Liver (tissue), 9 donors: Measurements from ENCODE around the gene MERTK. TPM values are rescaled to one million over a fixed set of nuclear protein-coding genes. Genes with fewer than 3 reads are reported as not detected.

Experiments
- DNase-seq: peaks from one replicate; pipeline ENCODE4 v3.0.0-alpha.2; 2017; ENCODE audit warnings: low spot score
- H3K27ac ChIP-seq, 2 donors: one replicate each; pipeline ENCODE4 v1.7.0; 2013; ENCODE audit warnings: inconsistent platforms in 2 of 2, low read length in 2 of 2, control low read depth in 1 of 2, low read depth in 1 of 2, mild to moderate bottlenecking in 1 of 2
- H3K27me3 ChIP-seq, 4 donors: one replicate each; pipeline versions ENCODE4 v1.6.1 to v1.7.0; 2013; ENCODE audit warnings: low read length in 3 of 4, inconsistent platforms in 1 of 4, mild to moderate bottlenecking in 1 of 4, moderate library complexity in 1 of 4; ENCODE audit not compliant: control insufficient read depth in 4 of 4, insufficient read depth in 4 of 4
- H3K36me3 ChIP-seq, 4 donors: one replicate each; pipeline versions ENCODE4 v1.6.1 to v1.7.0; 2013; ENCODE audit warnings: low read length in 3 of 4, mild to moderate bottlenecking in 3 of 4, low read depth in 1 of 4, moderate library complexity in 1 of 4; ENCODE audit not compliant: control insufficient read depth in 4 of 4, insufficient read depth in 3 of 4
- H3K4me1 ChIP-seq, 4 donors: one replicate each; pipeline versions ENCODE4 v1.6.1 to v1.7.0; 2013; ENCODE audit warnings: low read length in 3 of 4, mild to moderate bottlenecking in 3 of 4, moderate library complexity in 1 of 4; ENCODE audit not compliant: control insufficient read depth in 4 of 4, insufficient read depth in 4 of 4
- H3K4me3 ChIP-seq, 3 donors: one replicate each; pipeline versions ENCODE4 v1.6.1 to v1.7.0; 2013; ENCODE audit warnings: low read length in 3 of 3, control low read depth in 1 of 3, low read depth in 1 of 3, mild to moderate bottlenecking in 1 of 3
- H3K9ac ChIP-seq, 2 donors: one replicate each; pipeline ENCODE4 v1.7.0; 2013; ENCODE audit warnings: low read length in 2 of 2, mild to moderate bottlenecking in 2 of 2, moderate library complexity in 2 of 2, control low read depth in 1 of 2, low read depth in 1 of 2
- H3K9me3 ChIP-seq, 4 donors: one replicate each; pipeline versions ENCODE4 v1.6.1 to v1.7.0; 2013; ENCODE audit warnings: low read length in 3 of 4; ENCODE audit not compliant: control insufficient read depth in 4 of 4
- EGR1 ChIP-seq, 2 donors: IDR thresholded peaks; 2 replicates each; pipeline ENCODE4 v1.6.1; 2016 to 2018; ENCODE audit warnings: antibody characterized with exemption in 2 of 2, low read depth in 2 of 2
- FOXA1 ChIP-seq: IDR thresholded peaks from 2 replicates; pipeline ENCODE4 v1.6.1; 2016; ENCODE audit warnings: antibody characterized with exemption
- FOXA2 ChIP-seq: IDR thresholded peaks from 2 replicates; pipeline ENCODE4 v1.6.1; 2016; ENCODE audit warnings: antibody characterized with exemption
- GABPA ChIP-seq, 2 donors: IDR thresholded peaks in 1 of 2; conservative IDR thresholded peaks in 1 of 2; 2 replicates each; pipeline ENCODE4 v1.6.1; 2016; ENCODE audit warnings: antibody characterized with exemption in 2 of 2, mild to moderate bottlenecking in 1 of 2, moderate library complexity in 1 of 2
- HNF4A ChIP-seq, 2 donors: conservative IDR thresholded peaks; 2 replicates each; pipeline ENCODE4 v1.6.1; 2016; ENCODE audit warnings: antibody characterized with exemption in 2 of 2, mild to moderate bottlenecking in 2 of 2
- HNF4G ChIP-seq: IDR thresholded peaks from 2 replicates; pipeline ENCODE4 v1.6.1; 2016; ENCODE audit warnings: antibody characterized with exemption
- JUND ChIP-seq, 2 donors: IDR thresholded peaks; 2 replicates each; pipeline ENCODE4 v1.6.1; 2016; ENCODE audit warnings: antibody characterized with exemption in 2 of 2
- NR2F2 ChIP-seq: IDR thresholded peaks from 2 replicates; pipeline ENCODE4 v1.6.1; 2016; ENCODE audit warnings: antibody characterized with exemption
- RAD21 ChIP-seq, 2 donors: IDR thresholded peaks; 2 replicates each; pipeline ENCODE4 v1.6.1; 2016; ENCODE audit warnings: antibody characterized with exemption in 2 of 2, mild to moderate bottlenecking in 2 of 2
- RXRA ChIP-seq, 2 donors: IDR thresholded peaks; 2 replicates each; pipeline ENCODE4 v1.6.1; 2017 to 2018; ENCODE audit warnings: antibody characterized with exemption in 2 of 2, mild to moderate bottlenecking in 1 of 2
- SP1 ChIP-seq: IDR thresholded peaks from 2 replicates; pipeline ENCODE4 v1.6.1; 2018; ENCODE audit warnings: antibody characterized with exemption, mild to moderate bottlenecking
- TAF1 ChIP-seq: conservative IDR thresholded peaks from 2 replicates; pipeline ENCODE4 v1.6.1; 2016; ENCODE audit warnings: antibody characterized with exemption, mild to moderate bottlenecking
- YY1 ChIP-seq: IDR thresholded peaks from 2 replicates; pipeline ENCODE4 v1.6.1; 2016; ENCODE audit warnings: antibody characterized with exemption, mild to moderate bottlenecking
- WGBS: extraction: QIAGEN DNeasy Blood & Tissue Kit; methylation state at CpG from one replicate; pipeline ENCODE4 v1.1.7; 2013; 5-methylcytosine and 5-hydroxymethylcytosine counted together
- polyA plus RNA-seq, 2 donors: library from polyadenylated mRNA; stranded (reverse) in 1 of 2; unstranded in 1 of 2; fragments of 200-250 nt in 1 of 2; fragments of >200 nt in 1 of 2; fragmentation: Nextera tagmentation in 1 of 2; extraction: Ambion mirVana in 1 of 2; gene quantifications; one replicate each; pipeline versions ENCODE4 v1.2.1 to v1.2.3, GENCODE V29; 2013 to 2015
- total RNA-seq, 2 donors: library from RNA; depleted of rRNA; stranded (reverse); fragments of >200 nt; gene quantifications; one replicate each; pipeline ENCODE4 v1.2.3, GENCODE V29; 2014
- TF ChIP-seq, protein P1 (sequence below): fragments of 150-350 bp; IDR thresholded peaks from 2 replicates; pipeline ENCODE4 v1.5.1; 2017; ENCODE audit warnings: improper control_type of control experiment, low read depth, low read length; ENCODE audit not compliant: missing input control
- TF ChIP-seq, protein P2 (sequence below): IDR thresholded peaks from 2 replicates; pipeline ENCODE4 v1.6.1; 2016; ENCODE audit warnings: antibody characterized with exemption, mild to moderate bottlenecking
- TF ChIP-seq, protein P3 (sequence below): IDR thresholded peaks from 2 replicates; pipeline ENCODE4 v1.6.1; 2016; ENCODE audit warnings: antibody characterized with exemption
- TF ChIP-seq, protein P4 (sequence below): IDR thresholded peaks from 2 replicates; pipeline ENCODE4 v1.6.1; 2016; ENCODE audit warnings: antibody characterized with exemption
- TF ChIP-seq, protein P5 (sequence below): IDR thresholded peaks from 2 replicates; pipeline ENCODE4 v1.6.1; 2016; ENCODE audit warnings: antibody characterized with exemption
- donor health status: healthy.
- donor health status: healthy.
- donor health status: healthy.
- donor health status: healthy.
- donor health status: healthy.

MERTK gene
- total and polyA plus RNA-seq, 4 donors: 6.3 to 34.1 (median 8.2) TPM

DNA sequence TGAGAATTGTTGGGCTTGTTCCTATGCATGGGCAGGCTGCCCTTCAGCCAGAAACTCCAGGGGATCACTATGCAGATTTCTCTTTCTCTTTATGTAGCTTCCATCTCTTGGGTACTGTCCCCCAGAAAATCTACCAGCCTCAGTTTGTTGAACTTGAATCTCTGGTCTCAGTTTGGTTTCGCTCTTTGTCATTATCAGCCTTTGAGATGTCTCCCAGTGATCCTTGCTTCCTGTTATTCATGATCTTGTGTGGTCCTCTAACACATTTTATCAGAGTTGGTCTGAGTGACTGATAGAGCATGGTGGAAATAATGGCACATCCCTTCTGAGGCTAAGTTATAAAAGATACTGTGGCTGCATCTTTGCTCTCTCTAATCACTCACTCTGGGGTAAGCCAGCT is 164.5 kb downstream of the MERTK start:
- Histone ChIP-seq H3K27ac (no peak overlapping the region), H3K36me3 (peaks cover 2 to 25% (median 9%) of the 10 kb centered on the region in 4 donors), H3K4me1 (no peaks in the 10 kb centered on the region)

More for the DNA sequence above, 164.5 kb downstream of the MERTK start:
- Histone ChIP-seq H3K9ac (no peak overlapping the region), H3K27me3 (no peaks in the 10 kb centered on the region), H3K9me3 (no peaks in the 10 kb centered on the region), H3K4me3 (no peak overlapping the region)
- no peak for DNase-seq
- 92% methylated on average over 1 of the region's 1 CpG for WGBS
- TF ChIP-seq JUND (IDR thresholded peaks at IDR 0.05) (no peak), TAF1 (no peak), FOXA2 (no peak), YY1 (no peak), GABPA (IDR thresholded peaks at IDR 0.05 in 1 of 2, conservative IDR thresholded peaks at IDR 0.05 in 1 of 2) (no peak), RAD21 (IDR thresholded peaks at IDR 0.05) (no peak), RXRA (IDR thresholded peaks at IDR 0.05) (no peak), SP1 (no peak), NR2F2 (no peak), HNF4G (no peak), FOXA1 (no peak), EGR1 (IDR thresholded peaks at IDR 0.05; ENCODE audit: low read depth in 2 of 2) (no peak), HNF4A (conservative IDR thresholded peaks at IDR 0.05) (no peak)
- TF ChIP-seq, protein P1, sequence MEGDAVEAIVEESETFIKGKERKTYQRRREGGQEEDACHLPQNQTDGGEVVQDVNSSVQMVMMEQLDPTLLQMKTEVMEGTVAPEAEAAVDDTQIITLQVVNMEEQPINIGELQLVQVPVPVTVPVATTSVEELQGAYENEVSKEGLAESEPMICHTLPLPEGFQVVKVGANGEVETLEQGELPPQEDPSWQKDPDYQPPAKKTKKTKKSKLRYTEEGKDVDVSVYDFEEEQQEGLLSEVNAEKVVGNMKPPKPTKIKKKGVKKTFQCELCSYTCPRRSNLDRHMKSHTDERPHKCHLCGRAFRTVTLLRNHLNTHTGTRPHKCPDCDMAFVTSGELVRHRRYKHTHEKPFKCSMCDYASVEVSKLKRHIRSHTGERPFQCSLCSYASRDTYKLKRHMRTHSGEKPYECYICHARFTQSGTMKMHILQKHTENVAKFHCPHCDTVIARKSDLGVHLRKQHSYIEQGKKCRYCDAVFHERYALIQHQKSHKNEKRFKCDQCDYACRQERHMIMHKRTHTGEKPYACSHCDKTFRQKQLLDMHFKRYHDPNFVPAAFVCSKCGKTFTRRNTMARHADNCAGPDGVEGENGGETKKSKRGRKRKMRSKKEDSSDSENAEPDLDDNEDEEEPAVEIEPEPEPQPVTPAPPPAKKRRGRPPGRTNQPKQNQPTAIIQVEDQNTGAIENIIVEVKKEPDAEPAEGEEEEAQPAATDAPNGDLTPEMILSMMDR: no peak
- TF ChIP-seq, protein P2, sequence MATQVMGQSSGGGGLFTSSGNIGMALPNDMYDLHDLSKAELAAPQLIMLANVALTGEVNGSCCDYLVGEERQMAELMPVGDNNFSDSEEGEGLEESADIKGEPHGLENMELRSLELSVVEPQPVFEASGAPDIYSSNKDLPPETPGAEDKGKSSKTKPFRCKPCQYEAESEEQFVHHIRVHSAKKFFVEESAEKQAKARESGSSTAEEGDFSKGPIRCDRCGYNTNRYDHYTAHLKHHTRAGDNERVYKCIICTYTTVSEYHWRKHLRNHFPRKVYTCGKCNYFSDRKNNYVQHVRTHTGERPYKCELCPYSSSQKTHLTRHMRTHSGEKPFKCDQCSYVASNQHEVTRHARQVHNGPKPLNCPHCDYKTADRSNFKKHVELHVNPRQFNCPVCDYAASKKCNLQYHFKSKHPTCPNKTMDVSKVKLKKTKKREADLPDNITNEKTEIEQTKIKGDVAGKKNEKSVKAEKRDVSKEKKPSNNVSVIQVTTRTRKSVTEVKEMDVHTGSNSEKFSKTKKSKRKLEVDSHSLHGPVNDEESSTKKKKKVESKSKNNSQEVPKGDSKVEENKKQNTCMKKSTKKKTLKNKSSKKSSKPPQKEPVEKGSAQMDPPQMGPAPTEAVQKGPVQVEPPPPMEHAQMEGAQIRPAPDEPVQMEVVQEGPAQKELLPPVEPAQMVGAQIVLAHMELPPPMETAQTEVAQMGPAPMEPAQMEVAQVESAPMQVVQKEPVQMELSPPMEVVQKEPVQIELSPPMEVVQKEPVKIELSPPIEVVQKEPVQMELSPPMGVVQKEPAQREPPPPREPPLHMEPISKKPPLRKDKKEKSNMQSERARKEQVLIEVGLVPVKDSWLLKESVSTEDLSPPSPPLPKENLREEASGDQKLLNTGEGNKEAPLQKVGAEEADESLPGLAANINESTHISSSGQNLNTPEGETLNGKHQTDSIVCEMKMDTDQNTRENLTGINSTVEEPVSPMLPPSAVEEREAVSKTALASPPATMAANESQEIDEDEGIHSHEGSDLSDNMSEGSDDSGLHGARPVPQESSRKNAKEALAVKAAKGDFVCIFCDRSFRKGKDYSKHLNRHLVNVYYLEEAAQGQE: no peak
- TF ChIP-seq, protein P3, sequence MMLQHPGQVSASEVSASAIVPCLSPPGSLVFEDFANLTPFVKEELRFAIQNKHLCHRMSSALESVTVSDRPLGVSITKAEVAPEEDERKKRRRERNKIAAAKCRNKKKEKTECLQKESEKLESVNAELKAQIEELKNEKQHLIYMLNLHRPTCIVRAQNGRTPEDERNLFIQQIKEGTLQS: no peak
- TF ChIP-seq, protein P4, sequence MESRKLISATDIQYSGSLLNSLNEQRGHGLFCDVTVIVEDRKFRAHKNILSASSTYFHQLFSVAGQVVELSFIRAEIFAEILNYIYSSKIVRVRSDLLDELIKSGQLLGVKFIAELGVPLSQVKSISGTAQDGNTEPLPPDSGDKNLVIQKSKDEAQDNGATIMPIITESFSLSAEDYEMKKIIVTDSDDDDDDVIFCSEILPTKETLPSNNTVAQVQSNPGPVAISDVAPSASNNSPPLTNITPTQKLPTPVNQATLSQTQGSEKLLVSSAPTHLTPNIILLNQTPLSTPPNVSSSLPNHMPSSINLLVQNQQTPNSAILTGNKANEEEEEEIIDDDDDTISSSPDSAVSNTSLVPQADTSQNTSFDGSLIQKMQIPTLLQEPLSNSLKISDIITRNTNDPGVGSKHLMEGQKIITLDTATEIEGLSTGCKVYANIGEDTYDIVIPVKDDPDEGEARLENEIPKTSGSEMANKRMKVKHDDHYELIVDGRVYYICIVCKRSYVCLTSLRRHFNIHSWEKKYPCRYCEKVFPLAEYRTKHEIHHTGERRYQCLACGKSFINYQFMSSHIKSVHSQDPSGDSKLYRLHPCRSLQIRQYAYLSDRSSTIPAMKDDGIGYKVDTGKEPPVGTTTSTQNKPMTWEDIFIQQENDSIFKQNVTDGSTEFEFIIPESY: no peak
- TF ChIP-seq, protein P5, sequence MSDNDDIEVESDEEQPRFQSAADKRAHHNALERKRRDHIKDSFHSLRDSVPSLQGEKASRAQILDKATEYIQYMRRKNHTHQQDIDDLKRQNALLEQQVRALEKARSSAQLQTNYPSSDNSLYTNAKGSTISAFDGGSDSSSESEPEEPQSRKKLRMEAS: no peak
